Measurements from ENCODE around the gene FAM153A.
"Not testable (repeated sequence)": the region's sequence is repeated elsewhere in the genome, so short reads cannot be mapped to it uniquely, and the experiment has no call there.

The FAM153A gene

DNA sequence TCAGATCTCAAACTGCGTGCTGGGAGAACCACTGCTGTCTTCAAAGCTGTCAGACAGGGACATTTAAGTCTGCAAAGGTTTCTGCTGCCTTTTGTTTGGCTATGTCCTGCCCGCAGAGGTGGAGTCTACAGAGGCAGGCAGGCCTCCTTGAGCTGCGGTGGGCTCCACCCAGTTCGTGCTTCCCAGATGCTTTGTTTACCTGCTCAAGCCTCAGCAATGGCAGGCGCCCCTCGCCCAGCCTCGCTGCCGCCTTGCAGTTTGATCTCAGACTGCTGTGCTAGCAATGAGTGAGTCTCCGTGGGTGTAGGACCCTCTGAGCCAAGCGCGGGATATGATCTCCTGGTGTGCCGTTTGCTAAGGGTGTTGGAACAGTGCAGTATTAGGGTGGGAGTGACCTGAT is 8.9 kb upstream of the FAM153A start:
- H3K27me3 Mint-ChIP-seq; H3K4me1 Mint-ChIP-seq (ENCODE audit: low read depth); H3K4me3 Mint-ChIP-seq; H3K27ac Mint-ChIP-seq; H3K9me3 Mint-ChIP-seq; intact Hi-C loops (cut with micrococcal nuclease); H3K36me3 Mint-ChIP-seq (ENCODE audit: low read depth): not testable (repeated sequence)

GRCh38 chr5:177782169-177782568 is 530 bp downstream of the FAM153A start:
- H3K27me3 Mint-ChIP-seq; H3K36me3 Mint-ChIP-seq (ENCODE audit: low read depth); intact Hi-C loops (cut with micrococcal nuclease); H3K4me3 Mint-ChIP-seq; H3K27ac Mint-ChIP-seq; H3K4me1 Mint-ChIP-seq (ENCODE audit: low read depth); H3K9me3 Mint-ChIP-seq: not testable (repeated sequence)

DNA sequence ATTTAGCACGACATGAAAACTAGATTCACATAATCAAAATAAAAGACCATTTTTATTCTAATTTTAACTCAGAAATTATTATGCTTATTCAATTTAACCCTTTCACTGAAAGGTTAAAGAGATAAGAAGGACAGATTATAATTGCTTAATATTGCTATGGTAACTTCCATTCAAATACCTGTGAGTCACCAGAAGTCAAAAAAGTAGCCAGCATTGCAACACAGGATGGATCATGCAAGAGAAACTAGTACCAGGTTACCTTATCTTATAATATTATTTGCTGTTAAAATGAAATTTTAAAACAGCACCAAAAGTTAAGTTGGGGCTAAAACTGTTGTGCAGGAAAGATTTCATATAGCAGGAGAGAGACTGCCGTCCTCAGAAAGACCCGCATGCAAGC is 11.5 kb downstream of the FAM153A start:
- H3K27me3 Mint-ChIP-seq; intact Hi-C loops (cut with micrococcal nuclease); H3K36me3 Mint-ChIP-seq (ENCODE audit: low read depth); H3K4me1 Mint-ChIP-seq (ENCODE audit: low read depth); H3K4me3 Mint-ChIP-seq; H3K9me3 Mint-ChIP-seq; H3K27ac Mint-ChIP-seq: not testable (repeated sequence)

DNA sequence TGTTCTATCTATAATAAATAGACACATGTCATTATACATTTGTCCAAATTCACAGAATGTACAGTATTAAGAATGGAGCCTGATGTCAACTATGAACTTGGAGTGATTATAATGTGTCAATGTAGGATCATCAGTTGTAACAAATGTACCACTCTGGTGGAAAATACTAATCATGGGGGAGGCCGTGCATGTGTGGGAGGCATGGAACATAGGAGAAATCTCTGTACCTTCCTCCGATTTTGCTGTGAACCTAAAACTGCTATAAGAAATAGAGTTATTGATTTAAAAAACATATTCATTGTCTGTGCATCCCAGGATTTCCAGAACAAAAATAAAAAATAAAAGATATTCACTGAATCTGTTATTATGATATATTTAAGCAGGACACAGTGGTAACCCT is 12.1 kb downstream of the FAM153A start:
- H3K9me3 Mint-ChIP-seq; H3K4me3 Mint-ChIP-seq; H3K4me1 Mint-ChIP-seq (ENCODE audit: low read depth); H3K27me3 Mint-ChIP-seq; H3K27ac Mint-ChIP-seq; intact Hi-C loops (cut with micrococcal nuclease); H3K36me3 Mint-ChIP-seq (ENCODE audit: low read depth): not testable (repeated sequence)

- H3K9me3 Mint-ChIP-seq; H3K27me3 Mint-ChIP-seq; H3K4me3 Mint-ChIP-seq; H3K36me3 Mint-ChIP-seq (ENCODE audit: low read depth); H3K27ac Mint-ChIP-seq; intact Hi-C loops (cut with micrococcal nuclease); H3K4me1 Mint-ChIP-seq (ENCODE audit: low read depth): not testable (repeated sequence)
Observed at GRCh38 chr5:177763737-177764508, 18.8 kb downstream of the FAM153A start.

- intact Hi-C loops (cut with micrococcal nuclease); H3K9me3 Mint-ChIP-seq; H3K36me3 Mint-ChIP-seq (ENCODE audit: low read depth); H3K4me1 Mint-ChIP-seq (ENCODE audit: low read depth); H3K27me3 Mint-ChIP-seq; H3K4me3 Mint-ChIP-seq; H3K27ac Mint-ChIP-seq: not testable (repeated sequence)
Observed at GRCh38 chr5:177760954-177761353, 21.7 kb downstream of the FAM153A start.

DNA sequence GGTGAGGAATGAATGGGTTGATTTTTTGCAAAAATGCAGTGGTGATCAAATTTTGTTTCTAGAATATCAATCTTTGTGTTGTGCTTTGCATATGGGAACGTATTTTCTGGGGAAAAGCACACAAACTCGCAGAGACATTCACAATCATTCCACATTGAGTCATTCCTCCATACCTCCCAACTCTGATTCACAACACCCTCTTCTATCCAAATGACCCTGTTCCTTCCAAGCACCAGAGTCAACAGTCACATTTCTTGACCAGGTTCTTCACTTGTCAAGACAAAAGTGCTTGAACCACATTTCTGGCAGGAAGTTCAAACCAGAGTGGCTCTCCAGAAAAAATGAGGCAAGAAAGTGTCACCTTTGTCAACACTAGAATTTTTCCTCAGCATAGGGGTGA is 35.3 kb downstream of the FAM153A start:
- H3K36me3 Mint-ChIP-seq (ENCODE audit: low read depth); intact Hi-C loops (cut with micrococcal nuclease); H3K9me3 Mint-ChIP-seq; H3K4me1 Mint-ChIP-seq (ENCODE audit: low read depth); H3K27me3 Mint-ChIP-seq; H3K4me3 Mint-ChIP-seq; H3K27ac Mint-ChIP-seq: not testable (repeated sequence)

GRCh38 chr5:177724858-177725257 is 57.8 kb downstream of the FAM153A start:
- not testable (repeated sequence) for H3K36me3 Mint-ChIP-seq (ENCODE audit: low read depth); H3K4me1 Mint-ChIP-seq (ENCODE audit: low read depth)

GRCh38 chr5:177723831-177724485 is 58.7 kb downstream of the FAM153A start:
- H3K27ac Mint-ChIP-seq; H3K4me3 Mint-ChIP-seq; H3K4me1 Mint-ChIP-seq (ENCODE audit: low read depth); intact Hi-C loops (cut with micrococcal nuclease); H3K36me3 Mint-ChIP-seq (ENCODE audit: low read depth); H3K27me3 Mint-ChIP-seq; H3K9me3 Mint-ChIP-seq: not testable (repeated sequence)

More at GRCh38 chr5:177724858-177725257, 57.8 kb downstream of the FAM153A start:
- H3K27ac Mint-ChIP-seq; H3K4me3 Mint-ChIP-seq; intact Hi-C loops (cut with micrococcal nuclease); H3K9me3 Mint-ChIP-seq; H3K27me3 Mint-ChIP-seq: not testable (repeated sequence)

- H3K9me3 Mint-ChIP-seq; H3K27me3 Mint-ChIP-seq; H3K4me3 Mint-ChIP-seq; H3K36me3 Mint-ChIP-seq (ENCODE audit: low read depth); H3K27ac Mint-ChIP-seq; H3K4me1 Mint-ChIP-seq (ENCODE audit: low read depth); intact Hi-C loops (cut with micrococcal nuclease): not testable (repeated sequence)
Observed at GRCh38 chr5:177722829-177723228, 59.9 kb downstream of the FAM153A start.

- intact Hi-C loops (cut with micrococcal nuclease); H3K36me3 Mint-ChIP-seq (ENCODE audit: low read depth); H3K9me3 Mint-ChIP-seq; H3K27me3 Mint-ChIP-seq; H3K4me1 Mint-ChIP-seq (ENCODE audit: low read depth); H3K27ac Mint-ChIP-seq; H3K4me3 Mint-ChIP-seq: not testable (repeated sequence)
Observed at GRCh38 chr5:177719989-177720388, 62.7 kb downstream of the FAM153A start.

- H3K9me3 Mint-ChIP-seq; H3K27ac Mint-ChIP-seq; H3K4me1 Mint-ChIP-seq (ENCODE audit: low read depth); intact Hi-C loops (cut with micrococcal nuclease); H3K36me3 Mint-ChIP-seq (ENCODE audit: low read depth); H3K27me3 Mint-ChIP-seq; H3K4me3 Mint-ChIP-seq: not testable (repeated sequence)
Observed at GRCh38 chr5:177715423-177715822, 67.3 kb downstream of the FAM153A start.

- H3K27ac Mint-ChIP-seq; H3K4me3 Mint-ChIP-seq; H3K9me3 Mint-ChIP-seq; H3K27me3 Mint-ChIP-seq; intact Hi-C loops (cut with micrococcal nuclease); H3K4me1 Mint-ChIP-seq (ENCODE audit: low read depth); H3K36me3 Mint-ChIP-seq (ENCODE audit: low read depth): not testable (repeated sequence)
Observed at GRCh38 chr5:177696100-177696499, 86.6 kb downstream of the FAM153A start.

GRCh38 chr5:177695356-177695930 is 87.3 kb downstream of the FAM153A start:
- H3K9me3 Mint-ChIP-seq; intact Hi-C loops (cut with micrococcal nuclease); H3K36me3 Mint-ChIP-seq (ENCODE audit: low read depth); H3K4me3 Mint-ChIP-seq; H3K4me1 Mint-ChIP-seq (ENCODE audit: low read depth); H3K27me3 Mint-ChIP-seq; H3K27ac Mint-ChIP-seq: not testable (repeated sequence)

- H3K4me1 Mint-ChIP-seq (ENCODE audit: low read depth); H3K36me3 Mint-ChIP-seq (ENCODE audit: low read depth); H3K9me3 Mint-ChIP-seq; H3K4me3 Mint-ChIP-seq; intact Hi-C loops (cut with micrococcal nuclease); H3K27ac Mint-ChIP-seq; H3K27me3 Mint-ChIP-seq: not testable (repeated sequence)
Observed at GRCh38 chr5:177694518-177694835, 88.2 kb downstream of the FAM153A start.
